Stomach smooth muscle (tissue), 2 donors: ENCODE measurements around the gene SULT2B1.

Experiments
- H3K27ac ChIP-seq: one replicate; pipeline ENCODE4 v1.7.0; 2013; ENCODE audit warnings: mild to moderate bottlenecking, low read length, inconsistent platforms
- H3K27me3 ChIP-seq, 2 donors: one replicate each; pipeline ENCODE4 v1.7.0; 2013; ENCODE audit warnings: low read length in 2 of 2; ENCODE audit not compliant: insufficient read depth in 2 of 2, control insufficient read depth in 1 of 2
- H3K36me3 ChIP-seq, 2 donors: one replicate each; pipeline ENCODE4 v1.7.0; 2013; ENCODE audit warnings: low read length in 2 of 2; ENCODE audit not compliant: control insufficient read depth in 2 of 2, insufficient read depth in 2 of 2
- H3K4me1 ChIP-seq: one replicate; pipeline ENCODE4 v1.7.0; 2013; ENCODE audit warnings: low read length; ENCODE audit not compliant: control insufficient read depth, insufficient read depth
- H3K4me3 ChIP-seq, 2 donors: one replicate each; pipeline ENCODE4 v1.7.0; 2013; ENCODE audit warnings: low read length in 2 of 2
- H3K9ac ChIP-seq, 2 donors: one replicate each; pipeline ENCODE4 v1.7.0; 2013; ENCODE audit warnings: low read length in 2 of 2, mild to moderate bottlenecking in 1 of 2
- H3K9me3 ChIP-seq, 2 donors: one replicate each; pipeline ENCODE4 v1.7.0; 2013; ENCODE audit warnings: low read length in 2 of 2; ENCODE audit not compliant: control insufficient read depth in 2 of 2
- donor health status: healthy.
- donor health status: Pancreatic carcinoma.

The SULT2B1 gene

DNA sequence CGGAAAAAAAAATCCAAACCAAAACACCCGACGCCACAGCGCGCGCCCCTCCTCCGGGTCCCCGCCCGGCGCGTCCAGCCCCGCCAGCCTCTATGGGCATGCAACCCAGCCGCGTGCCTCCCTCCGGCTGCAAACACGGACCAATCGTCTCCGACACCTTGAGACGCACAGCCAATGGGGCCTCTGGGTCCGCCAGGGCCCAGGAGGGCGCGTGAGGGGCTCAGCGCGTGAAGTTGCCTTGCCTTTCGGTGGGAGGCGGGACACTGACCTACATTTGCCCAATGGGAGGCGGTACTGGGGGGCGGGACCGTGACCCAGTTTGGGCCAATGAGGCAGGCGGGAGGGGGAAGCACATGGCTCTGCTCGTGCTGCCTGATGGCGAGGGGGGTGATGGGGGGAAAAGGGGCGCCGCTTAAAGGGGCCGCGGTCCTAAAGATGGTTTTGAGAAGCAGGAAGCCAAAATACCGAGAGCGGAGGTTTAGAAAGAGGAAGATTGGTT lies 85.5 kb downstream of the SULT2B1 start:
- H3K9me3 ChIP-seq = no peaks in the 10 kb centered on the region
- peak overlapping the region; percentile 80 to 94 for H3K9ac ChIP-seq
- peak overlapping the region; percentile 76 to 93 for H3K4me3 ChIP-seq
- peaks cover 44% of the 10 kb centered on the region for H3K4me1 ChIP-seq
- H3K27ac ChIP-seq = peak overlapping the region; percentile 98
- H3K36me3 ChIP-seq = peaks cover 0 to 9% of the 10 kb centered on the region in 2 donors
- H3K27me3 ChIP-seq = no peaks in the 10 kb centered on the region

DNA sequence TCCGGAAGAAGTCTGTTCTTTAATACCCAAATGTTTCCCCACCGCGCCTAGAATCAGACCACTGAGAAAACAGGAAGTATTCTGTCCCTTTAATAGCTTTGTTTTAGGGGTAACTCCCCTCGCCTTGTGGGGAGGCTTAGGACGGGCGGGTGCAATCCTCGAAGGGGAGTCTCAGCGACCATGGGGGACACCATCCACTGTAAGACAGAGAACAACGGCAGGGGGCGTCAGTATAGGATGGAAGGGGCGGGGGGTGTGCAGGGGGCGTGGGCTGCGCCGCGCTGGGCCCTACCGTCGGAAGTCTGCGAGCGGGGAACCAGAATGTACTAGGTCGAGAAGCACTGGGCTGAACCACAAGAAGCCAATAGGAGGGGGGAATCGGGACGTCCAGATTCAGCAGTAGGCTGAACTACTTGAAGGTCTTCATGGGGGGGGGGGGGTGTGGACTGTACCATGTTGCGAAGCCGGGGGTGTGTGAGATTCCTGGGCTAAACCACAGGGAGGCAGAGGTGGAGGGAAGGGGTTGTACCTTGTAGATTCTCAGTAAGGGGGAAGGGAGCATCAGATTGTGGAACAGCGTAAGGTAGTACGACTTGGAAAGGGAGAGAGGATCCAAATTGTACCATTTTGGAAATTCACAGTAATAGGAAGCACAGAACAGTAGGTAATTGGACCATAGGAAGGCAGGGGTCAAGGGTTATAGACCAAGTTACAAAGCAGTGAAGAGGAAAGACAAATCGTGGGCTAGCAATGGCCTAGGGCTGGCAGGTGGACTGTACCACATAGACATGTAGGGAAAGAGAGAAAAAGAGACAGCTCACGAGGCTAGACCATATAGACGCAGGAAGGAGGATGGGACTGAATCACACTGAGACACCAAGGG lies 86.2 kb downstream of the SULT2B1 start:
- H3K4me1 ChIP-seq = peaks cover 37% of the 10 kb centered on the region
- H3K27ac ChIP-seq = peak overlapping the region; percentile 98
- no peaks in the 10 kb centered on the region for H3K27me3 ChIP-seq
- H3K9me3 ChIP-seq = no peaks in the 10 kb centered on the region
- peak overlapping the region; percentile 80 to 94 for H3K9ac ChIP-seq
- H3K36me3 ChIP-seq = peaks cover 0 to 2% of the 10 kb centered on the region in 2 donors
- peak overlapping the region; percentile 74 to 93 for H3K4me3 ChIP-seq

DNA sequence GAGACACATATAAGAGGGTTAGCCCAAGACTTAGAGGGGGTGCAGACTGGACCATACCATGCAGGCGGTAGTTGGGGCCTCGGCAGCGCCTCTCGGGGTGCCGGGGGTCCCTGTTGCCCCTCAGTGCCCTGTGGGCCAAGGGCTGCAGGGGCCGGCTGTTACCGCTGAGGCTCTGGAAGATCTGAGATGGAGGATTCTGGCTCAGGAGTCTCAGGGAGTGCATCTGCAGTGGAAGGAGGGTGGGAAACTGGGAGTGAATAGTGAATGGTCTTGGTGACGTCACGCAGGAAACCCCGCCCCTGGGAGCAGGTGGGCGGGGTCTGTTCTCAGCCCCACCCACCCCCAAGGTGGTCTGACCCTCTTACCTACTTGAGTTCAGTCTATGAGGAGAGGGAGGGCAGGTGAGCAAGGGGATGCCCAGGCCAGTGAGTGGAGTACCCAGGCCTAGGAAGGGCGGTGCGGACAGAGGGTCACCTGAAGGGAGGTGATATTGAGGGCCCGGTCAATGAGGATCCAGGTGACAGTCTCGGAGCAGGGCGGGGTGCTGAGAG lies 86.9 kb downstream of the SULT2B1 start:
- Histone ChIP-seq H3K4me3 (peak overlapping the region; percentile 44 to 93), H3K4me1 (peaks cover 30% of the 10 kb centered on the region), H3K27ac (peak overlapping the region; percentile 98), H3K36me3 (no peaks in the 10 kb centered on the region), H3K27me3 (no peaks in the 10 kb centered on the region), H3K9me3 (no peaks in the 10 kb centered on the region), H3K9ac (peak overlapping the region in 1 of 2 donors; percentile 36)

DNA sequence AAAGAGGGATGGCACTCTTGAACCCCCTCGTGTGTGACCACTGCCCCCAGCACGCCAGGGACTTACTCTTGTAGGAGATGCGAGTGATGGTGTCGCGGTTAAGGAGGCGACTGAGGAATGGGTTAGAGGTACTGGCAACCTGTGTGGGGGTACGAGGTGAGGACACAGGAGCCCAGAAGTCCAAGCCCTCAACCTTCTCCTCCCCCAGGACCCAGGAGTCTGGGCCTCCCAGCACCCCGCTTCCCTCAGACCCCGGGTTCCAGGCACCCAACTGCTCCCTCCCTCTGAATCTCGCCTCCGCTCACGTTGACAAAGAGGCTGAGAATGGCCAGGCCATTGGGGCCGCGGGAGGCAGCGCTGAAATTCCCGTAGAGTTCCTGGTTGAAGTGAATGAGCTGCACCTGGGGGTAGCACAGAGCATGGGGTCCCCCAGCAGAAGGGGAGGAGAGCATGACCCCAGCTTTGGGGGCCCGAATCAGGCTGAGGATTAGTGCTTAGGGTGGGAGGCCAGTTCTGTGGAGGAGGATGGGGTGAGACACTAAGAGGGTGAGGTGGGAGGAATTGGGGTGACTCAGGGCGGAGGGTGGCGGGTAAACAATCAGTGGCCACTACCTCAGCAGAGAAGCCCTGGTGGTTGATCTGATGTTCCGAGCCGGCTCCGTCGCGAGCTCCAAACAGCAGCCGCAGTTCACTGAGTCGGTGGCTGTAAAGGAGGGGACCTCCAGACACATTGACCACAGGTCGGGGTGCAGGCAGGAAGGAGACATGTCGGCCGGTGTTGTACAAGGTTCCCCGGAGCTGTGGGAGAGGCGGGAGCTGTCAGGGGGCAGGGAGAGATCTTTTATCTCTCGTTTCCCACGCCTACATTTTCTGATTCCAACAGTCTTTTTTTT lies 87.8 kb downstream of the SULT2B1 start:
- Histone ChIP-seq H3K4me1 (peaks cover 29% of the 10 kb centered on the region), H3K36me3 (no peaks in the 10 kb centered on the region), H3K9me3 (no peaks in the 10 kb centered on the region), H3K27me3 (no peaks in the 10 kb centered on the region), H3K4me3 (no peak overlapping the region), H3K9ac (no peak overlapping the region), H3K27ac (no peak overlapping the region)

DNA sequence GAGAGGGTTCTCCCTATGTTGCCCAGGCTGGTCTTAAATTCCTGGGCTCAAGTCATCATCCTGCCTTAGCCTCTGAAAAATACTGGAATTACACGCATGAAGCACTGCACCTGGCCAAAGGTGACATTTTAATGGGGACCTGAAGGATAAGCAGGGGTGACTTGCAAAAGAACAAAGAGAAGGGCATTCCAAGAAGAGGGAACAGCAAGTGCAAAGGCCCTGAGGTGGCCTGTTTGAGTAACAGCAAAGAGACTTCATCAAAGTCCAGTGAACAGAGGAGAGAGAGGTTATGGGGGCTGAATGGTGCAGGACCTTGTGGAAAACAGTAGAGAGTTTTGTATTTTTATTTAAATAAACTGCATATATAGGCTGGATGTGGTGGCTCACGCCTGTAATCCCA lies 89.9 kb downstream of the SULT2B1 start:
- H3K36me3 ChIP-seq = no peaks in the 10 kb centered on the region
- H3K27ac ChIP-seq = no peak overlapping the region
- H3K27me3 ChIP-seq = no peaks in the 10 kb centered on the region
- no peak overlapping the region for H3K9ac ChIP-seq
- no peaks in the 10 kb centered on the region for H3K9me3 ChIP-seq
- H3K4me1 ChIP-seq = peaks cover 28% of the 10 kb centered on the region
- H3K4me3 ChIP-seq = no peak overlapping the region

DNA sequence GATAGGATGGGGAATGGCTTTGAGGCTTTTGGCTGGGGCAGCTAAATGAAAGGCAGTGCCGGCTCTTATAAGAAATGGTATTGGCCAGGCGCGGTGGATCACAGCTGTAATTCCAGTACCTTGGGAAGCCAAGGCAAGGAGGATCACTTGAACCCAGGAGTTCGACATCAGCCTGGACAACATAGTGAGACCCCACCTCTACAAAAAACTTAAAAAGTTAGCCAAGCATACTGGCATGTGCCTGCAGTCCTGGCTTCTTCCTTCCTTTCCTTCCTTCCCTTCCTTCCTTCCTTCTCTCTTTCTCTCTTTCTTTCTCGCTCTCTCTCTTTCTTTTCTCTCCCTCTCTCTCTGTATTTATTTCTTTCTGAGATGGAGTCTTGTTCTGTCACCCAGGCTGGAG lies 90.9 kb downstream of the SULT2B1 start:
- no peaks in the 10 kb centered on the region for H3K9me3 ChIP-seq
- H3K4me3 ChIP-seq = no peak overlapping the region
- no peak overlapping the region for H3K9ac ChIP-seq

DNA sequence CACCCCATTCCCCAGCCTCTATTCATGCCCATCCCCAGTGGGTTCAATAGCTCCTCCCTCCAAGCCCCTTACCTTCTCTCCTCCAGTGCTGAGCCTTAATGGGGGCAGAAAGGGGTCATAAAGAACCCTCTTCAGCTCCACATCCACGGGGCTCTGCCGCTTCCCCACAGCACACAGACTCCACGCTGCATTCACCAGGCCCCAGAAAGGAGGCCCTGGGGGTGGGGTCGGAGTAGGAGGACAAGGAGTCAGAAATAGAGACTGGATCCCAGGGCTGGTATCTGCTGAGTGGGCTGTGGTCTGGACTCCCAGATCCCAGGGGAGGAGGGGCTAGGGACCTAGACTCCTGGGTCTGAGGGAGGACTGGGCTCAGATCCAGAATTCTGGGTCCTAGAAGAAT lies 92.4 kb downstream of the SULT2B1 start:
- Histone ChIP-seq H3K27me3 (no peaks in the 10 kb centered on the region), H3K4me1 (peaks cover 19% of the 10 kb centered on the region), H3K4me3 (peak overlapping the region; percentile 79 to 87), H3K9me3 (no peaks in the 10 kb centered on the region), H3K36me3 (no peaks in the 10 kb centered on the region), H3K27ac (no peak overlapping the region), H3K9ac (peak overlapping the region; percentile 32 to 36)

More for the DNA sequence above, 90.9 kb downstream of the SULT2B1 start:
- Histone ChIP-seq H3K4me1 (peaks cover 26% of the 10 kb centered on the region), H3K27me3 (no peaks in the 10 kb centered on the region), H3K27ac (no peak overlapping the region), H3K36me3 (no peaks in the 10 kb centered on the region)

DNA sequence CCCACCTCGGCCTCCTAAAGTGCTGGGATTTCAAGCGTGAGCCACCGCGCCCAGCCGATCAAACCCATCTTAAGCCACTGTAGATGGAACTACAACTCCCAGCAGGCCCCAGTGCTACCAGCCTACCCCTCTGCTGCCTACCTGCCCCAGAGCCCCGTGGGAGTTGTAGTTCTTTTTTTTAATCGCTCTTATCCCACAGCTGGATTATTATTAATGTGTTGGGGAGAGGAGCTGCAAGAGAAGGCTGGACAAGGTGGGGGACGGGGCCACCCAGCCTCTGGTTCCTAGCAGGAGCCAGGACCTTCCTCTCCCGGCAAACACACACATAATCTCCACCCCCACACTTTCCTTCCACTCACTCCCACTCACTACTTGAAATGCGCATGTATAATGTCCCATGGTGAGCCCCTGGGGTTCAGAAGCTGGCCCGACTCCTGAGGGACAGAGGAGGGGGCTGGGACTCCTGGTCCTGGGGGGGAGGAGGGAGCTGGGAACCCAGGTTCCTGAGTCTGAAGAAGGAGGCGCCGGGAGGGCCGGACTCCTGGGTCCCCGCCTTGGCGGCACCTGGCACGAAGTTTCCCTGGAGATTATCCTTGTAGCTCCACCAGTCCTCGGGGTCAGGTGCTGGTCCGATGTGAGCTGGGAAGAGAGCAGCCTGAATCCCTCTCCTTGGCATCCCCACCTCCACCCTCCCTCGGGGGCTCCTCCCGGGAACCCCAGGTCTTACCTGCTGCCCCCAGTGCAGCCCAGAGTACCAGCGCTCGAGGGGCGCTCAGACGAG lies 93.1 kb downstream of the SULT2B1 start:
- H3K9me3 ChIP-seq = no peaks in the 10 kb centered on the region
- H3K27me3 ChIP-seq = no peaks in the 10 kb centered on the region
- H3K27ac ChIP-seq = peak overlapping the region; percentile 92
- H3K4me1 ChIP-seq = peaks cover 16% of the 10 kb centered on the region
- no peaks in the 10 kb centered on the region for H3K36me3 ChIP-seq
- peak overlapping the region; percentile 76 for H3K9ac ChIP-seq
- peak overlapping the region; percentile 79 to 87 for H3K4me3 ChIP-seq

DNA sequence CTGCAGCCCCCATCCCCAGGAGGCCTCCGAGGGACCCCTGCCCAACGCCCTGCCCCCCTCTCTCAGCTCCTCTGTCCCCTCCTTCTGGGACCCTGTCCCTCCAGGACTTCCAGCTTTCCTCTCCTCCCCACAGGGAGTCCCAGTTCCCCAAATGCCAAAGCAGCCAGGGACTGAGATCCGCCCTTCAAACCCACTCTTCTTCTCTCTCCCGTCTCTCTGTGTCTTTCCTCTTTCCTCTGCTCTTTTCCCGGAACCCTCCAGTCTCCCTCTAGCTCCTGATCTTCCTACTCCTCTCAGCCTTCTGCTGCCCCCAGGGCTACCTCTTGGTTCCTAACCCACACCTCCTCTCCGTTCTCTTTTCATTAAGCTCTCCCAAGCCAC lies 93.6 kb downstream of the SULT2B1 start:
- Histone ChIP-seq H3K4me3 (peak overlapping the region; percentile 79 to 87), H3K9me3 (no peaks in the 10 kb centered on the region), H3K27ac (peak overlapping the region; percentile 92), H3K9ac (peak overlapping the region; percentile 76), H3K4me1 (peaks cover 16% of the 10 kb centered on the region), H3K36me3 (no peaks in the 10 kb centered on the region), H3K27me3 (no peaks in the 10 kb centered on the region)
